SU-DHL-6 (cell line): ENCODE results near the gene B3GAT2.

Experiments used
- H2AFZ ChIP-seq: fragments of 200-600 bp; sonication (generic); 2 replicates; pipeline ENCODE4 v1.6.1; 2014; ENCODE audit warnings: low read depth, mild to moderate bottlenecking, moderate library complexity, mixed read lengths, antibody characterized with exemption, low read length; ENCODE audit not compliant: severe bottlenecking
- H3F3A ChIP-seq: fragments of 200-600 bp; shearing (Covaris generic); 2 replicates; pipeline ENCODE4 v1.6.0; 2016; ENCODE audit warnings: antibody characterized with exemption, mild to moderate bottlenecking; ENCODE audit not compliant: insufficient read depth
- H3K27ac ChIP-seq: fragments of 200-600 bp; sonication (generic); 2 replicates; pipeline ENCODE4 v1.5.1; 2016; ENCODE audit warnings: low read depth, mild to moderate bottlenecking, low read length, moderate library complexity, mixed read lengths
- H3K27me3 ChIP-seq: fragments of 200-600 bp; sonication (generic), shearing (Covaris generic); 2 replicates; pipeline ENCODE4 v1.6.0; 2014; ENCODE audit warnings: mild to moderate bottlenecking, low read length
- H3K36me3 ChIP-seq: fragments of 200-600 bp; sonication (generic); 2 replicates; pipeline ENCODE4 v1.6.1; 2014; ENCODE audit warnings: mild to moderate bottlenecking, low read length, mixed read lengths
- H3K4me2 ChIP-seq: fragments of 300-600, 200-600 bp; shearing (Covaris generic), sonication (generic); 2 replicates; pipeline ENCODE4 v1.6.0; 2014; ENCODE audit warnings: low read length, low read depth, mild to moderate bottlenecking; ENCODE audit not compliant: poor library complexity, severe bottlenecking
- H3K4me3 ChIP-seq: fragments of 200-600 bp; sonication (generic); 2 replicates; pipeline ENCODE4 v1.5.1; 2014; ENCODE audit warnings: antibody characterized with exemption, low read length, mild to moderate bottlenecking, mixed read lengths; ENCODE audit not compliant: insufficient read depth, poor library complexity, severe bottlenecking
- H3K79me2 ChIP-seq: fragments of 200-600 bp; sonication (generic); 2 replicates; pipeline ENCODE4 v1.6.1; 2014; ENCODE audit warnings: mild to moderate bottlenecking, low read length, moderate library complexity; ENCODE audit not compliant: insufficient read depth
- H3K9ac ChIP-seq: fragments of 200-600 bp; sonication (generic); 2 replicates; pipeline ENCODE4 v1.7.0; 2014; ENCODE audit warnings: mild to moderate bottlenecking, low read length
- H3K9me2 ChIP-seq: fragments of 200-600 bp; sonication (generic); replicated peaks from 2 replicates; pipeline ENCODE4 v1.6.1; 2014; ENCODE audit warnings: low read length; ENCODE audit not compliant: insufficient read depth
- H3K9me3 ChIP-seq: fragments of 200-600 bp; sonication (generic); 2 replicates; pipeline ENCODE4 v1.6.1; 2014; ENCODE audit warnings: low read length, mixed read lengths; ENCODE audit not compliant: insufficient read depth
- H4K20me1 ChIP-seq: fragments of 200-600 bp; sonication (generic); 2 replicates; pipeline ENCODE4 v1.6.1; 2014; ENCODE audit warnings: low read depth, mild to moderate bottlenecking, antibody characterized with exemption, low read length, moderate library complexity, mixed read lengths
- EZH2phosphoT487 ChIP-seq: fragments of 200-600 bp; sonication (generic), shearing (Covaris generic); conservative IDR thresholded peaks from 2 replicates; pipeline ENCODE4 v1.6.1; 2018; ENCODE audit warnings: mild to moderate bottlenecking, antibody characterized with exemption, low read length, moderate library complexity, mixed read lengths
- TF ChIP-seq, protein P1 (sequence below): fragments of 200-600 bp; sonication (generic); IDR thresholded peaks from one replicate; pipeline ENCODE4 v1.5.1; 2017; ENCODE audit warnings: antibody characterized with exemption, mild to moderate bottlenecking, low read length, moderate library complexity; ENCODE audit not compliant: insufficient read depth, poor library complexity, severe bottlenecking

B3GAT2 gene

DNA sequence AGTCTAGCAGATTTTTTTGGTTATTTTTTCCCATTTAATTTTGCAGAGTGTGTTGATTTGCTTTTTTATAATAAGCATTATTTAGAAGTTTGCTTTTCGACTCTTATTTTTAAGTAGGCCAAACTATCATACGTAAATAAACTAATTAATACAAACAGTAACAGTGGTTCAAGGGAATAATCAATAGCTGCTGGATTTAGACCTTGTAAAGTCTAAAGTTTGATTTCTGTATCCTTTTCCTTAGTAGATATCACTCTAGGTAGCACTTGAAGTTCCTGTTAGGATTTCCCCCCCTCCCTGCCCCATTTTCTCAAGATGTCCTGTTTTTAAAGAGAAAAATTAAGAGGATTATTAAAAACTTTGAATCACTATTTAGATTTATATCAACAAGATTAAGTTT is 136.1 kb downstream of the B3GAT2 start:
- no peak overlapping the region for H3K9ac ChIP-seq
- no peak overlapping the region for H3K4me3 ChIP-seq
- H3K9me3 ChIP-seq, result peaks cover 8% of the 10 kb centered on the region; the same call in 1 of the 2 replicates
- no peaks in the 10 kb centered on the region for H3K27me3 ChIP-seq
- TF ChIP-seq, protein P1, sequence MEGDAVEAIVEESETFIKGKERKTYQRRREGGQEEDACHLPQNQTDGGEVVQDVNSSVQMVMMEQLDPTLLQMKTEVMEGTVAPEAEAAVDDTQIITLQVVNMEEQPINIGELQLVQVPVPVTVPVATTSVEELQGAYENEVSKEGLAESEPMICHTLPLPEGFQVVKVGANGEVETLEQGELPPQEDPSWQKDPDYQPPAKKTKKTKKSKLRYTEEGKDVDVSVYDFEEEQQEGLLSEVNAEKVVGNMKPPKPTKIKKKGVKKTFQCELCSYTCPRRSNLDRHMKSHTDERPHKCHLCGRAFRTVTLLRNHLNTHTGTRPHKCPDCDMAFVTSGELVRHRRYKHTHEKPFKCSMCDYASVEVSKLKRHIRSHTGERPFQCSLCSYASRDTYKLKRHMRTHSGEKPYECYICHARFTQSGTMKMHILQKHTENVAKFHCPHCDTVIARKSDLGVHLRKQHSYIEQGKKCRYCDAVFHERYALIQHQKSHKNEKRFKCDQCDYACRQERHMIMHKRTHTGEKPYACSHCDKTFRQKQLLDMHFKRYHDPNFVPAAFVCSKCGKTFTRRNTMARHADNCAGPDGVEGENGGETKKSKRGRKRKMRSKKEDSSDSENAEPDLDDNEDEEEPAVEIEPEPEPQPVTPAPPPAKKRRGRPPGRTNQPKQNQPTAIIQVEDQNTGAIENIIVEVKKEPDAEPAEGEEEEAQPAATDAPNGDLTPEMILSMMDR, result no peak
- TF ChIP-seq EZH2phosphoT487, result no peak
- H3F3A ChIP-seq, result no peaks in the 10 kb centered on the region
- no peaks in the 10 kb centered on the region for H4K20me1 ChIP-seq
- no peak overlapping the region for H3K27ac ChIP-seq
- no peak overlapping the region for H3K4me2 ChIP-seq
- peaks cover 4% of the 10 kb centered on the region for H3K36me3 ChIP-seq
- H3K79me2 ChIP-seq, result no peaks in the 10 kb centered on the region
- no peaks in the 10 kb centered on the region for H3K9me2 ChIP-seq
- H2AFZ ChIP-seq, result no peak overlapping the region

DNA sequence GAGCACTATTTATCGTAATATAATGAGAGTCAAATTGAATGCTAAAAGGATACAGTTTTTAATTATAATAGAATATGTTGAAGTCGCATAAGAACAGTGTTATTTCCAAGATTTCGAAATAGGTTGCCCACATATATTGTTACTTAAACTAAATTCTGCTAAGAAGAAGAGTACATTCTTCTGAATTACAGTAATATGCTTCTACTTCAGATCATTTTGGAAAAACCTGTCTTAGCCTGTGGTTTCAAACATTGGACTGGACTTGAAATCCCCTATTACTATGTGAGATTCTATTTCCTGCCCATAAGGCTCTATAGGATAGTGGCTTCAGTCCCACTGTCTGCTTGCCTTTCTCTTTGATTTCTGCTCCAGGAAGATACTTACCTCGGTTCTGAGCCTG is 137.2 kb downstream of the B3GAT2 start:
- H3K9me2 ChIP-seq, result no peaks in the 10 kb centered on the region
- H3K27me3 ChIP-seq, result no peaks in the 10 kb centered on the region
- no peaks in the 10 kb centered on the region for H3K79me2 ChIP-seq
- H3K9me3 ChIP-seq, result peaks cover 8% of the 10 kb centered on the region; the same call in 1 of the 2 replicates
- H2AFZ ChIP-seq, result no peak overlapping the region
- no peak overlapping the region for H3K4me3 ChIP-seq
- H3K4me2 ChIP-seq, result no peak overlapping the region
- no peaks in the 10 kb centered on the region for H3F3A ChIP-seq
- H4K20me1 ChIP-seq, result no peaks in the 10 kb centered on the region
- peaks cover 4% of the 10 kb centered on the region for H3K36me3 ChIP-seq
- no peak overlapping the region for H3K9ac ChIP-seq
- TF ChIP-seq, protein P1, result no peak
- TF ChIP-seq EZH2phosphoT487, result no peak
- no peak overlapping the region for H3K27ac ChIP-seq

DNA sequence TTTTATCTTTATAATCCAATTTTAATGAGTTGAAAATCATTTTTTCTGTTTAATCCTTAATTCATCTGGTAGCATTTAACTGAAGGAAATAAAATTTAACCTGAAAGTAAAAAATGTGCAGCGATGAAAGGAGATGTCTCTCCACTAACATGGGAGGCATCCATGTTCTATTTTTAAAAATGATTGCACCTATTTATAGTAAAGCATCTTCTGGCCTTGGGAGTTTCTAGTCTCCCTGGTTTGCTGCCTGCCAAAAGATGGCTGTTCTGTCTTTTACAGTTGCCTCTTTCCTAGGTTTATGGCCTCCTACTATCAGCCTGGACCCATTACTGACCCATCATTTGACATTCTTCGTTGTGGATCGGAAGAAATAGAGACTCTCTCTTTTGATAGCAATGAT is 143.0 kb downstream of the B3GAT2 start:
- Histone ChIP-seq H3K27me3 (no peaks in the 10 kb centered on the region), H2AFZ (no peak overlapping the region), H4K20me1 (no peaks in the 10 kb centered on the region), H3K9me2 (no peaks in the 10 kb centered on the region), H3K79me2 (no peaks in the 10 kb centered on the region), H3K4me3 (no peak overlapping the region), H3K9me3 (no peaks in the 10 kb centered on the region), H3K9ac (no peak overlapping the region), H3K27ac (no peak overlapping the region), H3F3A (no peaks in the 10 kb centered on the region), H3K36me3 (no peaks in the 10 kb centered on the region), H3K4me2 (no peak overlapping the region)
- no peak for TF ChIP-seq EZH2phosphoT487
- TF ChIP-seq, protein P1, result no peak
